ENCODE measurements around the gene TTC24.
"Not testable (repeated sequence)": the region's sequence is repeated elsewhere in the genome, so short reads cannot be mapped to it uniquely, and the experiment has no call there.

The TTC24 gene

DNA sequence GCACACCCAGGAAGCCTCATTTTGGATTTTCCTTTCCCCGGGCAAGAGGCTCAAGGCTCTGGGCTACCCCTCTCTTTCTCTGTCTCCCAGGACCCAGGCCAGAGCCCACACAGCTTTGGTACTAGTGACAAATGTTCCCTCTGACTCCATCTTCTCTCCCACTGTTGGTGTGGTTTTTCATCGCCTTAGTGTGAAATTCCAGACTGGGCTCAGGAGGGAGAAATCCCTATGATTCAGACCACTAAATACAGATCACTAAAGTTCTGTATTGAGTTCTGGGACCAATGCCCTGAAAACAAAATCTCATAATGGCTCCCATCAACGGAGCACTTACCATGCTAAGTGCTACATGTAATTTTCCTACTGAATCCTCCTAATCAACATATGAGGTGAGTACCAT, 33.3 kb upstream of the TTC24 start:
- Histone ChIP-seq H3K9ac (ENCODE audit: low read depth, low read length) (no peak overlapping the region), H3K9me3 (ENCODE audit: control insufficient read depth, insufficient read depth, low read length) (no peaks in the 10 kb centered on the region), H3K36me3 (ENCODE audit: control insufficient read depth, insufficient read depth, low read length) (peaks cover 67% of the 10 kb centered on the region), H3K4me3 (ENCODE audit: low read depth, low read length) (no peak overlapping the region), H3K4me1 (ENCODE audit: control insufficient read depth, insufficient read depth, low read length) (no peaks in the 10 kb centered on the region), H3K27me3 (ENCODE audit: control insufficient read depth, insufficient read depth, low read length) (no peaks in the 10 kb centered on the region), H3K27ac (ENCODE audit: low read depth, low read length) (no peak overlapping the region)

DNA sequence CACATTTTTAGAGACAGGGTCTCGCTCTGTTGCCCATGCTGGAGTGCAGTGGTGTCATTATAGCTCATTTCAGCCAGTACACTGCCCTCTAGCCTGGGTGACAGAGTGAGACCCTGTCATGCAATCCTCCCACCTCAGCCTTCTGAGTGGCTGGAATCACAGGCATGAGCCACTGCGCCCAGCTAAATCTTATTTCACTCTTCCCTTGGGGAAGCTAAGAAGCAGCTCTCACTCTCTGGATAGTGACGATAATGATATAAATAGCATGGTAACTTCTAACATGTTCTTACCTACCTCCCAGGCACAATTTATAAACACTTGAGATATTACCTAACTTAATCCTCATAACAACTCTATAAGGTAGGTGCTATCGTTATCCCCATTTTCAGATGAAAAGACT, 32.1 kb upstream of the TTC24 start:
- Histone ChIP-seq H3K9ac (ENCODE audit: low read depth, low read length) (no peak overlapping the region), H3K9me3 (ENCODE audit: control insufficient read depth, insufficient read depth, low read length) (no peaks in the 10 kb centered on the region), H3K27ac (ENCODE audit: low read depth, low read length) (no peak overlapping the region), H3K4me1 (ENCODE audit: control insufficient read depth, insufficient read depth, low read length) (no peaks in the 10 kb centered on the region), H3K27me3 (ENCODE audit: control insufficient read depth, insufficient read depth, low read length) (no peaks in the 10 kb centered on the region), H3K36me3 (ENCODE audit: control insufficient read depth, insufficient read depth, low read length) (peaks cover 70% of the 10 kb centered on the region), H3K4me3 (ENCODE audit: low read depth, low read length) (no peak overlapping the region)

DNA sequence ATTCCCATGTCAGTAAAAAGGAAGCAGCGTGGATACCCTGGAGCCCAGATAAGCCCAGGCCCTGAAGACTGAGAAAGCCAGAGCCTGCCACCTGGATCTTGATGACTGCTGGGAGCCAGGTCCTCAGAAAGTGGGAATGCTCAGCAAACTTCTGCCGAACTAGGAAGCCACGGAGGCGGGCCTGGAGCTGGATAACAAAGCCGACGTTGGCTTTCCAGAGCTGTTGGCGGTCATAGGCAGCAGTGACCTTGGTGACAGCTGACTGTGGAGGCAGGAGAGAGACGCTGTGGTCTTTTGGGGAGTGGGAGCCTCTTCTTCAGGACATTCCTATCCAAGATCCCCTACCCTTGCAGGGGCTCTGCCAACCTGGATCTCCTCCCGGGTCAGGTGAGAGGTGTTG, 31.5 kb upstream of the TTC24 start:
- Histone ChIP-seq H3K9ac (ENCODE audit: low read depth, low read length) (no peak overlapping the region), H3K9me3 (ENCODE audit: control insufficient read depth, insufficient read depth, low read length) (no peaks in the 10 kb centered on the region), H3K4me3 (ENCODE audit: low read depth, low read length) (no peak overlapping the region), H3K4me1 (ENCODE audit: control insufficient read depth, insufficient read depth, low read length) (no peaks in the 10 kb centered on the region), H3K27me3 (ENCODE audit: control insufficient read depth, insufficient read depth, low read length) (no peaks in the 10 kb centered on the region), H3K27ac (ENCODE audit: low read depth, low read length) (no peak overlapping the region), H3K36me3 (ENCODE audit: control insufficient read depth, insufficient read depth, low read length) (peaks cover 72% of the 10 kb centered on the region)

DNA sequence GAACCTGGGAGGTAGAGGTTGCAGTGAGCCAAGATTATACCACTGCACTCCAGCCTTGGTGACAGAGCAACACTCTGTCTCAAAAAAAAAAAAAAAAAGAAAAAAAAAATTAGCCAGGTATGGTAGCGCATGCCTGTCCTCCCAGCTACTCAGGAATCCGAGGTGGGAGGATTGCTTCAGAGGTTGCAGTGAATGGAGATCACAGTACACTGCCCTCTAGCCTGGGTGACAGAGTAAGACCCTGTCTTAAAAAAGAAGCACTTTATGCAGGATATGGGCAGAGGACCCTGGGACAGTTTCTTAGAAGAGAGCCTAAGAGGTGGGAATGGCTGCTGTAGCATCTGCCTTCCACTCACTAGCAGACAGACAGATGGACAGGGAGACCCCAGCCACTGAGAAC, 30.1 kb upstream of the TTC24 start:
- H3K36me3 ChIP-seq (ENCODE audit: control insufficient read depth, insufficient read depth, low read length): peaks cover 74% of the 10 kb centered on the region
- no peaks in the 10 kb centered on the region for H3K27me3 ChIP-seq (ENCODE audit: control insufficient read depth, insufficient read depth, low read length)
- H3K27ac ChIP-seq (ENCODE audit: low read depth, low read length): no peak overlapping the region
- no peaks in the 10 kb centered on the region for H3K9me3 ChIP-seq (ENCODE audit: control insufficient read depth, insufficient read depth, low read length)
- no peaks in the 10 kb centered on the region for H3K4me1 ChIP-seq (ENCODE audit: control insufficient read depth, insufficient read depth, low read length)
- H3K4me3 ChIP-seq (ENCODE audit: low read depth, low read length): no peak overlapping the region
- H3K9ac ChIP-seq (ENCODE audit: low read depth, low read length): no peak overlapping the region

DNA sequence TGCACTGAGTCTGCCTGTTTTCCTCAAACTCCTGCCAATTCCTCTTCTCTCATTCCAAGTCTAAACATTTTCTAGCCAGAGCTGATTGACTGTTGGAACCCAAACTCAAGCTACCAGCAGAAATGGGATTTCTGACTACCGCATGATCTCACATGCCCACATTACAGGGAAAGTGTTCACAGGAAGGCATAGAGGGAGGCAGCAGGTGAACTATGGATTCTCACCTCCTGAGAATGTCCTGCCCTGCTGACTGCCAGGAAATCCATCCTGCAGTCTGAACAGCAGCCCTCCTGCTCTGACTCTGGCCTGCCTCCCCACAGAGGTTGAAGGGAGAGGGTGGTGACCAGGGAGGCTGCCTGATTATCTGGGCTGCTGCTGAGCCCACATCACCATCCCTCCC, 29.7 kb upstream of the TTC24 start:
- H3K4me3 ChIP-seq (ENCODE audit: low read depth, low read length): no peak overlapping the region
- no peaks in the 10 kb centered on the region for H3K9me3 ChIP-seq (ENCODE audit: control insufficient read depth, insufficient read depth, low read length)
- H3K27ac ChIP-seq (ENCODE audit: low read depth, low read length): no peak overlapping the region
- peaks cover 77% of the 10 kb centered on the region for H3K36me3 ChIP-seq (ENCODE audit: control insufficient read depth, insufficient read depth, low read length)
- H3K4me1 ChIP-seq (ENCODE audit: control insufficient read depth, insufficient read depth, low read length): no peaks in the 10 kb centered on the region
- H3K9ac ChIP-seq (ENCODE audit: low read depth, low read length): no peak overlapping the region
- no peaks in the 10 kb centered on the region for H3K27me3 ChIP-seq (ENCODE audit: control insufficient read depth, insufficient read depth, low read length)

DNA sequence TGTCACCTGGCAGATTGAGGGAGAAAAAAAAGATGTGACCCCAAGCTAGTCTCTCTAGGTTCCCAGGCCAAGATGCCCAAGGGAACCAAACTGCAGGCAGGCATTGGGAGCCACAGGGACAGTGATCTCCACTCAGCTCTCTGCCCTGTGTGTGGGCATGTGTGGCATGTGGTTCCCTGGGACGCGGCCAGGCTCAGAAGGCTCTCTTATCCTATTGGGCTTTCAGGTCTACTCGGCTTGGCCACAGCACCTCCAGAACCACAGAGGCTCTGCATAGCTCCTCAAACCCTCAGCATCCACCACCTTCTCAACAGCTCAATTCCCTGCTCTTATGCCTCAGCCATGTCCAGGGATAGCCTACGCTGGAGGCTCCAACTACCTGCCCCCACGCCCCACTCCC, 29.2 kb upstream of the TTC24 start:
- Histone ChIP-seq H3K4me3 (ENCODE audit: low read depth, low read length) (no peak overlapping the region), H3K4me1 (ENCODE audit: control insufficient read depth, insufficient read depth, low read length) (no peaks in the 10 kb centered on the region), H3K27ac (ENCODE audit: low read depth, low read length) (no peak overlapping the region), H3K27me3 (ENCODE audit: control insufficient read depth, insufficient read depth, low read length) (no peaks in the 10 kb centered on the region), H3K9ac (ENCODE audit: low read depth, low read length) (no peak overlapping the region), H3K9me3 (ENCODE audit: control insufficient read depth, insufficient read depth, low read length) (no peaks in the 10 kb centered on the region), H3K36me3 (ENCODE audit: control insufficient read depth, insufficient read depth, low read length) (peaks cover 82% of the 10 kb centered on the region)

DNA sequence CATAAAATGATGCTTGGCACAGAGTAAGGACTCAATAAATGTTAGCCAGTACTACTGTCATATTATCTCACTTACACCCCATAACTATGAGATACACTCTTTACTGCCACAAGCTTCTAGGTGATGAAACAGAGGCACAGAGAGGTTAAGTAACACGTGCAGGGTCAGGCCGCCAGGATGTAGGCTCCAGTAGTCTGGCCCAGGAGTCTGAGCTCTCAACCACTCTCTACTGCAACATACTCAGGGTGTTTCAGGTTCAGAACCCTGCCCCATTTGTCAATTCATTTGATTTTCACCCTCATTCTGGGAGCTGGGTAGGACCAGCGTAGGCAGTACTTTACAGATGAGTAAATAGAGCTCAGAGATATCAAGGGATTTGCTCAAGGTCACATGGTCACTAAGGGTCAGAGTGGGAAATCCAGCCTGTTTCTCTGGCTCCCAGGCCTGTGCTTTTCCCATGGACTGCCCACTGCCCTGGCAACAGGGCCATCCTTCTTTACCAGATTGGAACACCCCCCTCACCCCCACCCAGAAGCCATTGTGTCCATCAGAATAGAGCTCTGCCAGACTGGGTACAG, 28.4 kb upstream of the TTC24 start:
- peaks cover 89% of the 10 kb centered on the region for H3K36me3 ChIP-seq (ENCODE audit: control insufficient read depth, insufficient read depth, low read length)
- no peak overlapping the region for H3K4me3 ChIP-seq (ENCODE audit: low read depth, low read length)
- H3K9me3 ChIP-seq (ENCODE audit: control insufficient read depth, insufficient read depth, low read length): no peaks in the 10 kb centered on the region
- H3K9ac ChIP-seq (ENCODE audit: low read depth, low read length): no peak overlapping the region
- H3K27ac ChIP-seq (ENCODE audit: low read depth, low read length): no peak overlapping the region
- no peaks in the 10 kb centered on the region for H3K27me3 ChIP-seq (ENCODE audit: control insufficient read depth, insufficient read depth, low read length)
- H3K4me1 ChIP-seq (ENCODE audit: control insufficient read depth, insufficient read depth, low read length): no peaks in the 10 kb centered on the region

DNA sequence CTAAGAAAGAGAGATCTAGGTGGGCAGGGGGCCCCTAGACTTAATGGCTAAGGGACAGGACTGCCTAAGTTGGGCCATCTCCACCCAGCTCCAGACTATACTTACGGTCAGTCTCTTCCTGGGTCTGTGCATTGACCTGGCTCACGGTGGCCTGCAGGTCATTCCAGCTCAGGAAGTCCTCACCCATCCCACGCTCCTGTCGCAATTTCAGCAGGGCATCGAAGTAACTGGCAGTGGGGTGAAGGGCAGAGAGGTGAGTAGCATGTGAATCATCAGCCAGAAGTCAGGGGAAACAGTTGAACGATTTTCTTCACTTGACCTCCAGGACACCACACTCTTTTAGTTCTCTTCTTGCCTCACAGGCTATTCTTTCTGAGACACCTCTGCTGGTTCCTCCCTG, 27.7 kb upstream of the TTC24 start:
- H3K27ac ChIP-seq (ENCODE audit: low read depth, low read length): no peak overlapping the region
- no peak overlapping the region for H3K4me3 ChIP-seq (ENCODE audit: low read depth, low read length)
- H3K9me3 ChIP-seq (ENCODE audit: control insufficient read depth, insufficient read depth, low read length): no peaks in the 10 kb centered on the region
- H3K9ac ChIP-seq (ENCODE audit: low read depth, low read length): no peak overlapping the region
- no peaks in the 10 kb centered on the region for H3K4me1 ChIP-seq (ENCODE audit: control insufficient read depth, insufficient read depth, low read length)
- H3K27me3 ChIP-seq (ENCODE audit: control insufficient read depth, insufficient read depth, low read length): no peaks in the 10 kb centered on the region
- peaks cover 88% of the 10 kb centered on the region for H3K36me3 ChIP-seq (ENCODE audit: control insufficient read depth, insufficient read depth, low read length)

DNA sequence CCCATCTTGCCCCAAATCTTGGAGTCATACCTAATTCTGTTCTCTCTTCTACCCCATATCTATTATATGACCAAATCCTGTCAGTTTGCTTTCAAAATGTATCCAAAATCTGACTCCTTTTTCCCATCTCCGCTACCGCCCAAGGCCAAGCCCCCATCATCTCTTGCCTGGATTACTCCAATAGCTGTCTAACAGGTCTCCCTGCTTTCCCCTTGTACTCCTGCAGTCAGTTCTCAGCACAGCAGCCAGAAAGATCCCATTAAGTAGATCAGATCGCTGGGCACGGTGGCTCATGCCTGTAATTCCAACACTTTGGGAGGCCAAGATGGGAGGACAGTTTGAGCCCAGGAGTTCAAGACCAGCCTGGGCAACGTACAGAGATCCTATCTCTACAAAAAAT, 27.0 kb upstream of the TTC24 start:
- peaks cover 81% of the 10 kb centered on the region for H3K36me3 ChIP-seq (ENCODE audit: control insufficient read depth, insufficient read depth, low read length)
- H3K4me3 ChIP-seq (ENCODE audit: low read depth, low read length): no peak overlapping the region
- H3K4me1 ChIP-seq (ENCODE audit: control insufficient read depth, insufficient read depth, low read length): no peaks in the 10 kb centered on the region
- H3K9me3 ChIP-seq (ENCODE audit: control insufficient read depth, insufficient read depth, low read length): no peaks in the 10 kb centered on the region
- H3K9ac ChIP-seq (ENCODE audit: low read depth, low read length): no peak overlapping the region
- no peaks in the 10 kb centered on the region for H3K27me3 ChIP-seq (ENCODE audit: control insufficient read depth, insufficient read depth, low read length)
- H3K27ac ChIP-seq (ENCODE audit: low read depth, low read length): no peak overlapping the region

DNA sequence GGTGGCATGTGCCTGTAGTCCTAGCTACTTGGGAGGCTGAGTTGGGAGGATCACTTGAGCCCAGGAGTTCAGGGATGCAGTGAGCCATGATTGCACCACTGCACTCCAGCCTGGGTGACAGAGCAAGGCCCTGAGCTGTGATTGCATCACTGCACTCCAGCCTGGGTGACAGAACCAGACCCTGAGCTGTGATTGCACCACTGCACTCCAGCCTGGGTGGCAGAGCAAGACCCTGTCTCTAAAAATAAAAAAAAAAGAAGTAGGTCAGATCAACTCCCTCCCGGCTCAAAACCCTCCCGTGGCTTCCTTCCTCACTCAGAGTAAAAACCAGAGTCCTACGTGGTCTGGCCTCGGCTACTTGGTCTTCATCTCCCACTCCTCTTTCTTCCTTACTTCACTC, 26.6 kb upstream of the TTC24 start:
- H3K9me3 ChIP-seq (ENCODE audit: control insufficient read depth, insufficient read depth, low read length); H3K4me3 ChIP-seq (ENCODE audit: low read depth, low read length); H3K27me3 ChIP-seq (ENCODE audit: control insufficient read depth, insufficient read depth, low read length); H3K9ac ChIP-seq (ENCODE audit: low read depth, low read length); H3K4me1 ChIP-seq (ENCODE audit: control insufficient read depth, insufficient read depth, low read length); H3K27ac ChIP-seq (ENCODE audit: low read depth, low read length): not testable (repeated sequence)
- peaks cover 77% of the 10 kb centered on the region for H3K36me3 ChIP-seq (ENCODE audit: control insufficient read depth, insufficient read depth, low read length)

DNA sequence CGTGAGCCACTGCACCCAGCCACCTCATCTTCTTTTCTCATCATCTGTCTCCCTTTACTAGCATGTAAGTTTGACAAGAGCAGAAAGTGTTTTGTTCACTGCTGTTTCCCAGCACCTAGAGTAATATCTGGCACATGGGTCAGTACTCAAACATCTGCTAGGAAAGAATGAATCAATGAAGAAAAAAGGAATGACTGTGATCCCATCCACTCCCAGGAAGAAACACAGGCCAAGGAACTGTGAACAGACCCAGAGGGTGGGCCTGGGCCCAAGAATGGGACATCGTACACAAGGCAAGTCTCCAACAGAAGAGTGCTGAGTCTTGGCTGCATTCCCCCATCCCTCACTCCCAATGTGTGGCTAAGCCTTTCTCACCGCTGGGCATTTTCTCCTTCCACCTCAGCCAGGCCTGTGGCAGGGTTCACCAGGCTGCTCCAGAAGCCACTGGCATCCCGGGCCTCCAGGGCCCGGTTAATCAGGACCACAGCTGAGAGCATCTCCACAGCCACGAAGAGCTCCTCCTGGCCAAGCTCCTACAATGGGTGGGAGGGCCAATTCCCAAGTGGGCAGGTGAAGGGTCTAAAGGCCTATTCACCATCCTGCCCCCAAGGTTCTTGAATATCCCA, 25.6 kb upstream of the TTC24 start:
- H3K9ac ChIP-seq (ENCODE audit: low read depth, low read length): no peak overlapping the region
- no peaks in the 10 kb centered on the region for H3K27me3 ChIP-seq (ENCODE audit: control insufficient read depth, insufficient read depth, low read length)
- H3K9me3 ChIP-seq (ENCODE audit: control insufficient read depth, insufficient read depth, low read length): no peaks in the 10 kb centered on the region
- H3K4me1 ChIP-seq (ENCODE audit: control insufficient read depth, insufficient read depth, low read length): no peaks in the 10 kb centered on the region
- H3K27ac ChIP-seq (ENCODE audit: low read depth, low read length): no peak overlapping the region
- peaks cover 68% of the 10 kb centered on the region for H3K36me3 ChIP-seq (ENCODE audit: control insufficient read depth, insufficient read depth, low read length)
- no peak overlapping the region for H3K4me3 ChIP-seq (ENCODE audit: low read depth, low read length)
